Transverse colon (tissue), 4 donors: ENCODE results near the gene RHOV. TPM values are rescaled to one million over a fixed set of nuclear protein-coding genes. Genes with fewer than 3 reads are reported as not detected.
A peak's percentile ranks its signal among the peaks of the same experiment; 100 is the strongest.

Experiments
- DNase-seq: peaks from one replicate; pipeline ENCODE4 v3.0.0-alpha.2; 2019
- H3K27ac ChIP-seq, 4 donors: fragments of 200-600 bp; sonication (generic); 2 replicates each; pipeline ENCODE4 v1.5.1; 2016 to 2018; ENCODE audit warnings: inconsistent platforms in 4 of 4
- H3K27me3 ChIP-seq: fragments of 200-600 bp; sonication (generic); 2 replicates; pipeline ENCODE4 v1.5.1; 2017; ENCODE audit warnings: inconsistent platforms
- H3K36me3 ChIP-seq, 4 donors: fragments of 200-600 bp; sonication (generic); 2 replicates each; pipeline ENCODE4 v1.5.1; 2017 to 2019; ENCODE audit warnings: inconsistent platforms in 4 of 4
- H3K4me1 ChIP-seq, 4 donors: fragments of 200-600 bp; sonication (generic); 2 replicates each; pipeline ENCODE4 v1.5.1; 2017 to 2020; ENCODE audit warnings: inconsistent platforms in 4 of 4
- H3K4me3 ChIP-seq, 4 donors: fragments of 200-600 bp; sonication (generic); 1 replicate in 1 of 4; 2 replicates in 3 of 4; pipeline versions ENCODE4 v1.5.1 to v1.6.1; 2017 to 2019; ENCODE audit warnings: inconsistent platforms in 4 of 4
- H3K9me3 ChIP-seq, 2 donors: fragments of 200-600 bp; sonication (generic); 2 replicates each; pipeline ENCODE4 v1.5.1; 2017 to 2019; ENCODE audit warnings: inconsistent platforms in 2 of 2
- EP300 ChIP-seq: sonication (generic); formaldehyde crosslinking; IDR thresholded peaks from one replicate; pipeline ENCODE4 v1.6.1; 2017; ENCODE audit warnings: antibody characterized with exemption, low read depth
- POLR2A ChIP-seq: fragments of 450-650 bp; IDR thresholded peaks from one replicate; pipeline ENCODE4 v1.6.1; 2016; ENCODE audit warnings: antibody characterized with exemption, mild to moderate bottlenecking, moderate library complexity
- POLR2AphosphoS5 ChIP-seq, 3 donors: sonication (generic); formaldehyde crosslinking; IDR thresholded peaks; one replicate each; pipeline ENCODE4 v1.6.1; 2016; ENCODE audit warnings: antibody characterized with exemption in 3 of 3
- WGBS, 2 donors: methylation state at CpG; one replicate each; pipeline ENCODE4 v1.1.5; 2018; ENCODE audit warnings: low coverage in 1 of 2; 5-methylcytosine and 5-hydroxymethylcytosine counted together
- in situ Hi-C, 4 donors: fragments of 200-750 bp; cut with MboI; loops; one replicate each; pipeline versions ENCODE4 v1.15.0 to v1.15.1; 2017; ENCODE audit warnings: low sequenced_read_pairs in 3 of 4, low pct_ligation_motif_present in 1 of 4, low pct_unique_long_range_greater_than_20kb in 1 of 4
- intact Hi-C: fragments of 100-400 bp; cut with DNase I; formaldehyde crosslinking; loops from one replicate; pipeline ENCODE4 v1.15.1; 2023; ENCODE audit warnings: low total_unique reads
- total RNA-seq, 4 donors: library from RNA; depleted of rRNA; stranded (reverse); fragments of >200 nt; gene quantifications; one replicate each; pipeline ENCODE4 v1.1.0, GENCODE V29; 2016
- TF ChIP-seq, protein P1 (sequence below), 5 experiments: fragments of 200-600 bp in 3 of 5; fragments of 450-650 bp in 2 of 5; sonication (generic) in 3 of 5; IDR thresholded peaks; 1 replicate in 2 of 5; 2 replicates in 3 of 5; pipeline ENCODE4 v1.5.1; 2016 to 2017; ENCODE audit warnings: antibody characterized with exemption in 5 of 5, inconsistent platforms in 3 of 5, mild to moderate bottlenecking in 2 of 5, moderate library complexity in 1 of 5

RHOV gene
- total RNA-seq, 4 donors from 2014 or later: 2.7 to 6.7 (median 4.0) TPM

DNA sequence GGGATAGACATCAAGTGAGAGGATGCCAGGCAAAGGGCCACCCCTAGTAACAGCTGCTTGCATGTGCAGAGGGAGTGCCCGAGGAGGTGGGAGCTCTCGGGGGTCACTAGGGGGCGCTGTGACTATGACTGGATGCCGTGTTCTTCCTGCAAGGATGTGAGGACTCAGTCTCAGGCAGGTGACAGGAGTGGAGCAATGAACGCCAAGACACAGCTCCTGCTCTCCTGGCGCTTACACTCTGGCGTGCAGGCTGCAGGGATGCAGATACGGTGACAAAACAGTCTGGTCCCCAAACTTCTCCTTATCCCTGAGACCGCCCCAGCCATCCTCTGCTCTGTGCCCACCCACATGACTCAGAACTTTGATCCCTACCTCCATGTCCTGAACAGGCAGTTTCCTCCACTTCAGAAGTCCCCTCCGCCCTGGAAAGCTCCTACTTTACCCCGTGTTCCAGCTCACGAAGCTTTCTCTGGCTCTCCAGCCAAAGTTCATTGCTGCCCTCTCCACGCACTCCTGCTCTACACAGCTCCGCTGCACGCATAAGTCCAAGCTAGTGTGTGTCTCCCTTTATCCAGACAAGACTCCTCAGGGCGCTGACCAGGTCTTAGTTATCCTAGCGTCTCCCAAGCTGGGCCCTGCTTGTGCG, 14.7 kb downstream of the RHOV start:
- TF ChIP-seq, protein P1, sequence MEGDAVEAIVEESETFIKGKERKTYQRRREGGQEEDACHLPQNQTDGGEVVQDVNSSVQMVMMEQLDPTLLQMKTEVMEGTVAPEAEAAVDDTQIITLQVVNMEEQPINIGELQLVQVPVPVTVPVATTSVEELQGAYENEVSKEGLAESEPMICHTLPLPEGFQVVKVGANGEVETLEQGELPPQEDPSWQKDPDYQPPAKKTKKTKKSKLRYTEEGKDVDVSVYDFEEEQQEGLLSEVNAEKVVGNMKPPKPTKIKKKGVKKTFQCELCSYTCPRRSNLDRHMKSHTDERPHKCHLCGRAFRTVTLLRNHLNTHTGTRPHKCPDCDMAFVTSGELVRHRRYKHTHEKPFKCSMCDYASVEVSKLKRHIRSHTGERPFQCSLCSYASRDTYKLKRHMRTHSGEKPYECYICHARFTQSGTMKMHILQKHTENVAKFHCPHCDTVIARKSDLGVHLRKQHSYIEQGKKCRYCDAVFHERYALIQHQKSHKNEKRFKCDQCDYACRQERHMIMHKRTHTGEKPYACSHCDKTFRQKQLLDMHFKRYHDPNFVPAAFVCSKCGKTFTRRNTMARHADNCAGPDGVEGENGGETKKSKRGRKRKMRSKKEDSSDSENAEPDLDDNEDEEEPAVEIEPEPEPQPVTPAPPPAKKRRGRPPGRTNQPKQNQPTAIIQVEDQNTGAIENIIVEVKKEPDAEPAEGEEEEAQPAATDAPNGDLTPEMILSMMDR (IDR thresholded peaks at IDR 0.05): peak; percentile 72 to 92 (median 76)
- TF ChIP-seq POLR2A (peak; percentile 37), POLR2AphosphoS5 (IDR thresholded peaks at IDR 0.05) (peak in 1 of 3 donors; percentile 42), EP300 (no peak)
- H3K9me3 ChIP-seq: no peaks in the 10 kb centered on the region
- 41 to 100% methylated on average over 1 to 18 of the region's 18 CpGs for WGBS, 2 donors
- DNase-seq: peak; percentile 92
- peaks cover 3 to 57% (median 47%) of the 10 kb centered on the region in 4 donors for H3K4me1 ChIP-seq
- peak overlapping the region; percentile 55 to 83 (median 65) for H3K27ac ChIP-seq
- H3K4me3 ChIP-seq: no peak overlapping the region
- H3K36me3 ChIP-seq: peaks cover 0 to 7% (median 0%) of the 10 kb centered on the region in 4 donors
- intact Hi-C loops: loop anchor here (2.0 kb wide), 1 partner anchor 33 kb away; no protein-coding TSS in a partner anchor
- in situ Hi-C loops: loop anchor here in 1 of 4 donors (5.0 kb wide), 1 partner anchor 33 kb away; the partner anchor contains the start of gene VPS18
- H3K27me3 ChIP-seq: no peaks in the 10 kb centered on the region

DNA sequence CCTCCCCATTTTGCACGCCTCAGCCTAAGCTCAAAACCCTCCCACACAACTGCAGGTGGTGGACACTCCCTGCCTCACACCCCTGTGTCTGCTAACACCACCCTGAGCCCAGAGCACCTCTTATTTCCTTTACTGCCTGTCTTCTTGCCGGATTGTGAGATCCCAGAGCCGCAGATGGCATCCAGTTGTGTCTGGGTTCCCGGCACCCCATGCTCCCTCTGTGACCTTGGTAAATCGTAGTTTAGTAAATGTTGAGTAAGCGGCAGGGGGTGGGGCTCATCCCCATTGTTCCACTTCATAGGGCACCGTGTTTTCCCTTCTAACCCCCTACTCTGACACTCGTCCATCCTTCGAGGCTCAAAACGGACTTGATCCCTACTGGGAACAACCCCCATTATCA, 15.3 kb downstream of the RHOV start:
- in situ Hi-C loops (loop anchor here in 1 of 4 donors (5.0 kb wide), 1 partner anchor 34 kb away; the partner anchor contains the start of gene VPS18), intact Hi-C loops (loop anchor here (2.0 kb wide), 1 partner anchor 34 kb away; no protein-coding TSS in a partner anchor)
- Histone ChIP-seq H3K36me3 (peaks cover 0 to 7% (median 0%) of the 10 kb centered on the region in 4 donors), H3K27me3 (no peaks in the 10 kb centered on the region), H3K4me1 (peaks cover 3 to 50% (median 42%) of the 10 kb centered on the region in 4 donors), H3K9me3 (no peaks in the 10 kb centered on the region), H3K27ac (peak overlapping the region in 3 of 4 donors; percentile 2 to 83 (median 74)), H3K4me3 (no peak overlapping the region)
- no peak for DNase-seq
- TF ChIP-seq EP300 (no peak), POLR2AphosphoS5 (IDR thresholded peaks at IDR 0.05) (no peak), POLR2A (no peak)
- TF ChIP-seq, protein P1 (IDR thresholded peaks at IDR 0.05): no peak
- 63 to 100% methylated on average over 1 to 10 of the region's 10 CpGs for WGBS, 2 donors

DNA sequence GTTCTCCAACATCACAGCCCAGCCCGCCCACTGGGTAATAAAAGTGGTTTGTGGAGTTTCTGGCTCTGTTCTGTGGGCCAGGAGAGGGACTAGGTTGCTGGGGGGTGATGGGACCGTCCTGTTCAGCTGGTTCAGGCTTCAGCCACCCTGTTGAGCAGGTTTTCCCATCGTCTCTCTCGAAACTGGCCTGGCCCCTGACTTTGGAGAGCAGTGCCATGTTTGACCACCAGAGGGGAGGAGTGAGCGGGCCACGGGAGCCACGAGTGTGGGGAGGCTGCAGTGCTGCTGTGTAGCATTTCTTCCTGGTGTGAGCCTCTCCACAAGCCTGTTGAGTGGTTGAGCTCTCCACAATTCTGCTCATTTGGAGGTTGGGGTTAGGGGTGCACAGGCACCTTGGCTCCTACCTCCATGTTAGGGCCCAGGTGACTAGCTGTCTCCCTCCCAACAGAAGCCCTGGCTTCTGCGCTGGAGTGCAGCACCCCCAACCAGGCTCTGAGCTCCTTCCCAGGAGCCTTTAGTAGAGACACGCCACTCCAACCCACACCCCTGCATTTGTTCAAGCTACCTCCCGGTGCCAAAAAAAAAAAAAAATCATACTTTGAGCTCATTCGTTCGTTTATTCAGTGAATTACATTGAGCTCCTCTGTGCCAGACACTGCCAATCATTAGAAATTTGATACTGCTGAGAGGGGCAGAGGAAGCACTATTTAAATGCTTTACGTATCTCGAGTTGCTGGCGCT, 16.3 kb downstream of the RHOV start:
- peaks cover 3 to 46% (median 37%) of the 10 kb centered on the region in 4 donors for H3K4me1 ChIP-seq
- DNase-seq: peak; percentile 91
- no peak overlapping the region for H3K4me3 ChIP-seq
- no peaks in the 10 kb centered on the region for H3K9me3 ChIP-seq
- peak overlapping the region; percentile 73 to 83 (median 76) for H3K27ac ChIP-seq
- 28 to 51% methylated on average over 3 to 15 of the region's 15 CpGs for WGBS, 2 donors
- no peaks in the 10 kb centered on the region for H3K27me3 ChIP-seq
- intact Hi-C loops (loop anchor here (2.0 kb wide), 1 partner anchor 35 kb away; no protein-coding TSS in a partner anchor), in situ Hi-C loops (loop anchor here in 1 of 4 donors (5.0 kb wide), 1 partner anchor 35 kb away; the partner anchor contains the start of gene VPS18)
- H3K36me3 ChIP-seq: peaks cover 0 to 7% (median 0%) of the 10 kb centered on the region in 4 donors
- TF ChIP-seq EP300 (no peak), POLR2A (no peak), POLR2AphosphoS5 (IDR thresholded peaks at IDR 0.05) (peak in 2 of 3 donors; percentile 55 to 64)
- TF ChIP-seq, protein P1 (IDR thresholded peaks at IDR 0.05): peak; percentile 95 to 99 (median 98)

DNA sequence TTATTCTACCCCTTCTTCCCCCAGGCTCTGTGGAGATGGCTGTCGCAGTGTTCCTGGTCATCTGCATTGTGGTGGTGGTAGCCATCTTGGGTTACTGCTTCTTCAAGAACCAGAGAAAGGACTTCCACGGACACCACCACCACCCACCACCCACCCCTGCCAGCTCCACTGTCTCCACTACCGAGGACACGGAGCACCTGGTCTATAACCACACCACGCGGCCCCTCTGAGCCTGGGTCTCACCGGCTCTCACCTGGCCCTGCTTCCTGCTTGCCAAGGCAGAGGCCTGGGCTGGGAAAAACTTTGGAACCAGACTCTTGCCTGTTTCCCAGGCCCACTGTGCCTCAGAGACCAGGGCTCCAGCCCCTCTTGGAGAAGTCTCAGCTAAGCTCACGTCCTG, 17.3 kb downstream of the RHOV start:
- Histone ChIP-seq H3K36me3 (peaks cover 0 to 7% (median 0%) of the 10 kb centered on the region in 4 donors), H3K27ac (peak overlapping the region; percentile 73 to 83 (median 76)), H3K27me3 (no peaks in the 10 kb centered on the region), H3K4me1 (peaks cover 3 to 50% (median 39%) of the 10 kb centered on the region in 4 donors), H3K9me3 (no peaks in the 10 kb centered on the region), H3K4me3 (no peak overlapping the region)
- intact Hi-C loops (no loop called here), in situ Hi-C loops (loop anchor here in 1 of 4 donors (5.0 kb wide), 1 partner anchor 36 kb away; the partner anchor contains the start of gene VPS18)
- no peak for DNase-seq
- 57% methylated on average over 7 of the region's 8 CpGs; no CpG with 5 or more reads in 1 of the 2 donors for WGBS, 2 donors
- TF ChIP-seq POLR2A: no peak
- no peak for TF ChIP-seq POLR2AphosphoS5 (IDR thresholded peaks at IDR 0.05)
- no peak for TF ChIP-seq EP300
- TF ChIP-seq, protein P1 (IDR thresholded peaks at IDR 0.05): no peak
